ENCODE data around the gene MAGEB17.
A peak's percentile ranks its signal among the peaks of the same experiment; 100 is the strongest.

MAGEB17 gene

DNA sequence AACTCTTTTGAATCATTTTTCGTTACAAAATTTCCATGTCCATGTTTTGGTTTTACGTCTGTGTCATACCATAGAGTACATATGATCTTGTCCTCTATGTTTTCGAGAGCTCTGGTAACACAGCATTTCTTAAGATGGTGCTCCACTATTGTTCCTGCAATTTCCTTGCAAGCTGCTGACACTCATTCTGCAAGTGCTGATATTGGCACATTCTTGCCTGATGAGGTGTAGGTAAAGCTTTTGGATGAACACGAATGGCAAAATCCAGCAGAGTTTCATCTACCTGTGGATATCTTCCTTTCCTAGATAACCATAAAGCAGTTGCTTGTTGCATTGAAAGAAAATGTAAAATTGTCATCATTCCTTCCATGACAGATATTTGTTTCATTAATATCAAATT, 41.3 kb downstream of the MAGEB17 start:
- no peak for DNase-seq (ENCODE audit: low read depth in 2 of 2)

DNA sequence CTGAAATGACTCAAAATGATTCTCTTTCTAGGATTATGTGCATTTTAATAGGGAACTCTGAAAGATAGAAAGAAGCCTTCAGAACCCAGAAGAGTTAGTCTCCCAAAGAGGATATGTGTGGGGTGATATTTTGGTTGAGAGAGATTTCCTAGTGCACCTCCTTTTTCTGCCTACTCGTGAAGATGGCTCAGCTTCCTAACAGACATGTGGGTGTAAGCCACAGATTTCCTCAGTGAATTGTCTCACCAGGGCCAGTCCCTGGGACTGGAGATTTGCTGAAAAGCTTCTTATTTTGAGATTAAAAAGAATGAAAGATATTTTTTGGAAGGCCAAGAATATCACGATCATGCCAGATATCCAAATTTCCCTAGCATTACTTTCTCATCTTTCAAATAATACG, 42.8 kb downstream of the MAGEB17 start:
- DNase-seq (ENCODE audit: low read depth in 2 of 2): no peak

DNA sequence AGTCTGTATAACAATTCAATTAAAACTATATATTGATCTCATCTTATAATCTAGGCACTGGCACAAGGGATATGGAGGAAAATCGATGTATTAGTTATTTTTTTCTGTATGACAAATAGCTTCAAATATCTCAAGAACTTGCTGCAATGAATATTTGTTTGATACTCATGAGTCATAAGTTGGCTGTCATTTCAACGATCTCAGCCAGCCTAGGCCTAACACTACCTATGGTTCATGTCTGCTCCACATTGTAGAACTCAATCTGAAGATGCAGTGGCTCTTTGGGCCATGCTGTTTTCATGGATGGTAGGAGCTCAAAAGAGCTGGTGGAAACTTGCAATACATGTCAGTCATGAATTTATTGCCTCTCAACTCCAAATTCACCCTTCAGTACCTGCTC, 44.7 kb downstream of the MAGEB17 start:
- no peak for DNase-seq (ENCODE audit: low read depth in 2 of 2)

DNA sequence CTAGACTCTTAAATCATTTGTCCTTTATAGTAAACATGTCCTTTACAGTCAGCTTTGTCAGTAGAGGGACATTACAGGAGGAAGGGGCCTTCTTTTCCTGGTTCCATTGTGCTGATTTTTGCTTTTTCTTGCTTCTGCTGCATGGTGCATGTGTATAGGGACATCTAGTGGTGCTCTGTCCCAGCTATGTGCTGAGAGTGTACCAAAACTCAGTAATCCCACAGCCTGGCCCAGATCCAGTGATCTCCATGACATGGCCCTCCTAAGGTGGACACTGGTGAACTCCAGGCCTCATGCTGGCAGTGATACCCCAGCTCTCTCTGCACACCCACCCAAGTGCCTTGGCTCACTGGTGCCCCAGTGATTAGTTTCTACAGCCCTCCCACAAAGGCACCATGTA, 45.2 kb downstream of the MAGEB17 start:
- no peak for DNase-seq (ENCODE audit: low read depth in 2 of 2)

DNA sequence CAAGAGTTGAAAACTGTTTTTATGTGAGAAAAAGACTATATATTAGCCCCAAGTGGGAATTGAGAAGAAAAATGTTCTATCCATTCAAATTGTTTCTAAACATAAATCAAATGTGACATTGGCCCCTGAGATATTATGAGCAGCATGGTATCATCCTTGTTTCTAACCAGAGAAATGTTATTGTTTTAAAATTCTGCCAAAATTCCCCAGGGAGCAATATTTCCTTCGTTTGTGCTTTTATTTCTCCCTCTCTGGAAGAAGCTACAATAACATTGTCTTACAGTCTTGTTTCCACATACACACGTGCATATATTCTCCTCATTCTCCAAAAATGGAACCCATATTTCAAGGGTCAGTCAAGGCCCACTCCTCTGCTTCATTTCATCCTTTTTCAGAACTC, 46.7 kb downstream of the MAGEB17 start:
- peak; percentile 46 to 49 for DNase-seq (ENCODE audit: low read depth in 2 of 2)

DNA sequence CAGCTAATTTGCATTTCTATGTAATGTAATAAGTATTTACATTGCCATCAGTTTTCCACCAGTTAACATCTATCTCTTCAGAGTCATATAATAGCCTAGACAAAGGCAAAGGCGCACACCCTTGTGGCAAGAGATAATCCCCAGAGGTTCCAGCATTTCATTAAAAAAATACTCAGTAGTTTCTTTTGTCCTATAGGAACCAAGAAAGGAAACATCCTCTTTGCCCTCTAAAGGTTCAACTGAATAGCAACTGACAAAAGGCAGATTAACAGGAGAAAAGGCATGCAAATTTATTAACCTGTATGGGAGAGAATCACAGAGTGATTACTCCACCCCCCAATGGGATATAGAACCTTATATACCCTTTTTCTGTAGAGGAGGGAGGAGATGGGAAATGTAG, 48.4 kb downstream of the MAGEB17 start:
- DNase-seq (ENCODE audit: low read depth in 2 of 2): no peak
